NK-92 treated with Interleukin-12 subunit alpha and Interleukin-12 subunit beta, amount 100 ng/mL, for 24 hours (cell line): ENCODE data around the gene GAS2L2.

Source experiments
- DNase-seq: peaks from one replicate; lab custom pipeline; 2025; lab: John Stamatoyannopoulos, UW

GAS2L2 gene

DNA sequence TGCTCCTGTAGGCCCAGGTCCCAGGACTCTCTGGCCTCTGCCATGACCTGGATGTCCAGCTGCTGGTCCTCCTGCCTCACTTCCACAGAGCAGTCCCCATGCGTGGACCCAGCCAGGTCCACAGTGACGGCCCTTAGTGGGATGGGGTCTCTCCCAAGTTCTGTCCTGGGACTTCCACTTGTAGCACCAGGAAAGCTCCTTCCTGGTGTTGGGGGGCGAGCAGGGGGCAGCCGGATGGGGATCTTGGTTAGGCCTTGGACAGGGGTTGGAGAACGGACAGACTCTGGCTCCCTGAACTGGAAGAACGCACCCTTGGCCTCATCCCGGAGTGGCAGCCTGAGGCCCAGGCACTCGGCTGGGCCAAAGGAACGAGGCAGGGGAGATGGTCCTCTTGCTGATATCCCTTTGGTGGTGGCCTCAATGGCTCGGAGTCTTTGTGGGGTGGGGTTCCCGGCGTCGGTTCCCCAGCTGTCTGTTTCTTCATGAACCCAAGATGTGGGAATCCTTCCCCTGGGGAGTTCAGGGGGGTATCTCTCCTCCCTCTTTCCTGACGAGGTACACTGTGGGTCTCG lies 7.2 kb downstream of the GAS2L2 start:
- DNase-seq, result no peak

DNA sequence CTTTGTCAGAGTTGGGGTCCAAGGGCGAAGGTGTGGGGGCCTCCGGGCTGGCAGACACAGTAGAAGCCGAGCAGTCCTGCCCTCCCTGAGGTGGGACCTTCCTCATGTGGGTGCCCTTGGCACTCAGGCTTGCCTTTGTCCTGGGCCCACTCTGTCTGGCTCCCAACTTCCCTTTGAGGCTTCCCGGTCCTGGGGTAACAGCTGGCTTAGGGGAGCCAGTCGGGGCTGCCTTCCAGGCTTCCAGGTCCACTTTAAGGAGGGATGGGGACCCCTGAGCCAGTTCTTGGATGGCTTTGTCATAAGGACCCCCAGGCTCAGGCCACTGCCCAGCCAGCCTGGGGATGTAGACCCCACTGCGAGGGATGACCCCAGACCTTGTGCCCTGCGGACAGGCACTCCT lies 7.8 kb downstream of the GAS2L2 start:
- DNase-seq, result no peak

DNA sequence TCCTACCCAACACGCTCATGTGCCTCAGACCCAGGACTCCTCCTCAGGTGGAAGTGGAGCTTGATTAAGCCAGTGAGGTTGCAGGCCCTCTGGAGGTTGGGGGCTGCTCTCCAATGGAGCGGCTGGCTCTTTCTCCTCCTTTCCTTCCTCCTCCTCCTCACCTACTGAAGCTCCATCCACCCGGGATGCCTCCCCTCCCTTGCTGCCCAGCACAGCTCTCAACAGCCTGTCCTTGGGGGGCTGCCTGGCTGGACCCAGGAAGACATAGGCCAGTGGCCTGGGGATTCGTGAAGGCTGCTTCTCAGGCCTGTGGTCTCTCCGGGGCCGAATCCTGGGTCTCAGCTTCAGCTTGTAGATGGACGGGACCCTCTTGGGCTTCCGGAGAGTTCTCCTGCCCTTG lies 8.2 kb downstream of the GAS2L2 start:
- no peak for DNase-seq

DNA sequence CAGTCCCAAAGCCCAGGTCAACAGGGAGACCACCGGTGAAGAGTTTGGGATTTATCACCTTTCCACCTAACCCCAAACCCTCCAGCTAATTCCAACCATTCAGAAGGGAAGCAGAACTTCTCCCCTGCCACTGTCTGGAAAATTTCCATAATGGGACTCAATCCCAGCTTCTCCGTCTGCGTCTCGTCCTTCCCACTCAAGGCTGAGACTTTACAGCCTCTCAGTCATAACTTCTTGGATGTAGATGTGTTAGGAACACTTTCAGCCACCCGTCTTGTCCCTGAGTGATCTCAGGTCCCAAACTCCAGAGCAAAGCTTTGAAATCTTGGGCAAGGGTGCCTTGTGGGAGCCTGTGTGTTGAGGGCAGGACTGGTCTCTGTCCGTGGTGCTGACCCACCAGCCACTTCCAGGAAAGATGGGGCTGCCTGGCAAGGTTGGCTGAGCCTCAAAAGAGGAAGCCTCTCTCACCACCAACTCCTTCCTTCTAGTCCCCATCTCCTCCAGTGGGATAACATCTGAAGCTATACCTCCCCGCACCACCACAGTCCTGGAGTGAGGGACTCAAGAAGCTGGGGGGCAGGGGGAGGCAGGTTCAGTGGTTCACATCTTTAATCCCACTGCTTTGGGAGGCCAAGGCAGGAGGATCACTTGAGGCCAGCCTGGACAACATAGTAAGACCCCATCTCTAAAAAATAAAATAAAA lies 9.3 kb downstream of the GAS2L2 start:
- no peak for DNase-seq

DNA sequence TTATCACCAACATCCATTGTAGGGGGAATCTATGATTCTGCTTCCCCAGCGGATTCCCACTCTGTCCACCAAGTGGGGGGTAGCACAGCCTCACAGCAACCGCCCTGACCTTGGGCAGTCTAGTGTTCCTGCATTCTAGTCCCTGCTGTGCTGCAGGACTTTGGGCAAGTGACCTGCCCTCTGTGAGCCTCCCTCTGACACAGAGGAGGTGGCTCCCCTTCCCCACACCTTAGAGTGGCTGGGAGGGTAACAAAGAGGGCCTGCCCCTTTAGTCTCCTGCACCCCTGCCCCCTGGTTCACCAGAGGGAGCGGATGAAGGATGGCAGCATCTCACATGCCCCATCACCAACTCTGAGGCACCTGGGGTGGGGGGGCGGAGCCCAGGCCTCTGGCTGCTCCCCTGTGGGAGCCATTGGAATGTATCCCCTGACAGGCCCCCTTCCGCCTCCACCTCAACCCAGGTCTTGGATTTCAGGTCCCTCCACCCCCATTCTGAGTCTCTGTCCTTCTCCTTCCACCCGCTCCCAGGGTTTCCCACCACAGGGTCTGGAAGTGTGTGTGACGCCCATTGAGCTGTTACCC lies 10.1 kb downstream of the GAS2L2 start:
- DNase-seq, result no peak

DNA sequence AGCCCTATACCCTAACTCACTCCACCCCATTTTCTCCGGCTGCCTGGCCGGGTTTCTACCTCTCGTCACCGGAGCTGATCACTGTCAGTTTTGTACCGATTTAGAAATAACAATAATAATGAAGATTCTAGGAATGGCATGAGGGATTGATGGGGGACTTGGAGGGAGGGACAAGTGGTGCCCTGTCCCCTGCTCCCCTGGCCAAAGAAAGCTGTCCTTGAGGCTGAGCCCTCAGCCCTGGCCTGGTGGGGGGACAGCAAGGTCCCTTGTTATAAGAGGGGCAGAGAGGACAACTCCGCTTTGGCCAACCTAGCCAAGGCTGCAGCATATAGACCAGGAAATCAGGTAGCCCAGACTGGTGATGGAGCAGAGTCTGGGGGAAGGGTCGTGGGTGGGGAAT lies 10.5 kb downstream of the GAS2L2 start:
- no peak for DNase-seq

DNA sequence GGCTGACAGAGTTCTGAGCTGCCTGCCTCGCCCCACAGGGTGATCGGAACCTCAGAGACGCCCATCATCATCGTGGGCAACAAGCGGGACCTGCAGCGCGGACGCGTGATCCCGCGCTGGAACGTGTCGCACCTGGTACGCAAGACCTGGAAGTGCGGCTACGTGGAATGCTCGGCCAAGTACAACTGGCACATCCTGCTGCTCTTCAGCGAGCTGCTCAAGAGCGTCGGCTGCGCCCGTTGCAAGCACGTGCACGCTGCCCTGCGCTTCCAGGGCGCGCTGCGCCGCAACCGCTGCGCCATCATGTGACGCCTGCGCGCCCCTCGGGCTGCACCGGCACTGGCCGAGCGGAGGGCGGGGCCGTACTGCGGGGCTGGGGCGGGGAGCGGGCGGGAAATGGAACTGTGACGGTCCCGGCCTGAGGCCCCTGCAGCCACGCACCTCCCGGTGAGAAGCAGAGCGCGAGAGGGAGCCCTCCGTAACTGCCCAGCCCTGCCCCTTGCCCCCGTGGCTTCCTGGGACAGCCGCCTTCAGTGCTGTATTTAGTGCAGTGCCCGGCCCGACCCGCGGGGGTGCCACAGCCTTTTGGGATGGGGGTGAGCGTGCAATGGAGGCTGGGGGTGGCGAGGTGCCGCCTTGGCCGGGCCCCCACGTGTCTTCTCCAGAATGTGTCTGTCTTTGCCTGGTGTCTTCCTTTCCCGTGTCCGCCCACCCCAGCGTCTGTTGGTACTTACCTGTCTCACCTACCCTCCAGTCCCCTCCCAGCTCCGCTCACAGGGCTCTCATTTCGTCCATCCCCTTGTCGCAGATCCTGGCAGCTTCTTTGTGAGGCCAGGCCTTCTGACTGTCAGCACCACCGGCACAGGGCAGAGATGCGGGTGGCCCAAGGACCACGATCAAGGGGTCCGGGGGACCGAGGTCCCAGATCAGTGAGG lies 11.8 kb downstream of the GAS2L2 start:
- no peak for DNase-seq

DNA sequence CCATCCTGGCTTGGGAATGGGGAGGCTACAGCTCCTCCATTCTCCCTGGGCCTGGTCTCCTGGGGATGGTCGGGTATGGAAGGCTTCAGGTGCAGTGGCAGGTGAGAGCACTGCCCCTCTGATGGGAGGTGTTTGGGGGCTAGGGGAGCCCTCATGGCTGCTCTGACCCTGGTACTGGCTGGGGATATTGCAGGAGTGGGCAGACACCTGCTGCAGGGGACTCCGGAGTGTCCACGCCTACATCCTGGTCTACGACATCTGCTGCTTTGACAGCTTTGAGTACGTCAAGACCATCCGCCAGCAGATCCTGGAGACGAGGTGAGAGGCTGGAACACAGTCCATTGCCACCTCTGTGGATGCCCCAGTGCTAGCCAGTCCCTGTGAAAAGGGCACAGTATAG lies 12.8 kb downstream of the GAS2L2 start:
- no peak for DNase-seq

DNA sequence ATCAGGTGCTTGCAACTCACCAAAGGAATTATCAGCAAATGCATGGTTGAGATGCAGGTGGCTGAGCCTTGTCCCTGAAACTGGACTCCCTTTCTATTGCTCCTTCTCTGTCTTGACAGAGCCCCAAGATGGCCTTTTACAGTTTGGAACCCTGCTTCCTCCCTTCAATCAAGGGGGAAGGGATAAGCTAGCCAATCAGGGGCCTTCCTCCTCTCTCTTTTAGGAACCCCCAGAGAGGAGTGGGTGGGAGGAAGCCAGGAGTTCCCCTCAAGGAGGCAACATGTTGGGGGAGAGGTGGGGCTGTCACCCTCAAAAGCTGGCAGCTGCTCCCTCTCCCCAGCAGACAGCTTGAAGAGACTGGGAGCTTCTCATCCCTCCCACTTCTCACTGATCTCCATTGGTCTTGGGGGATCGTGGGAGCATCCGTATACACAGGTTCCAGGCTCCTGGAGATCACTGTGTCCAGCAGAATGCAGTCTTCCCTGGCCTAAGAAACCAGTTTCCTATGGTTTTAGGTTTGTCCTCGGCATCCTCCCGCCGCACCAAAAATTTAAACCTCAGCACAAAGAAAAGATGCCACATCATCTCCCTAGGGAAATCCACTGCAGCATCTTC lies 14.4 kb downstream of the GAS2L2 start:
- no peak for DNase-seq

DNA sequence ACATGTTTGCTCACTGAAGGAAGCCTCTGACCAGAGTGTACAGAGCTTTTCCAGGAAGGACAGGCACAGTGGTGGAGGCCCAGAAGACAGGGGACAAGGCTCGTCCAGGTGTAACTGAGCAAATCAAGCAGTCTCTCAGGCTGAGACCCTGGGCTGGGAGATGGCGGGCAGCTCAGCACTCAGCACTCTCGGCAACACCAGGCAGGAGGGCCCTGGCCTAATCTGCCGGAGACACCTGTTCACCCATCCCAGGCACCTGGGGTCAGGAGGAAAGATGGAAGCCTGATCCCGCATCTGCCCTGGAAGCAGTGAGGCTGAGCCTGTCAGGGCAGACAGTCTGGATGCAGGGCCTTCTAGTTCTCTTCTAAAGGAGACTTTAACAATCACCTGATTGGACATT lies 16.8 kb downstream of the GAS2L2 start:
- DNase-seq, result no peak

DNA sequence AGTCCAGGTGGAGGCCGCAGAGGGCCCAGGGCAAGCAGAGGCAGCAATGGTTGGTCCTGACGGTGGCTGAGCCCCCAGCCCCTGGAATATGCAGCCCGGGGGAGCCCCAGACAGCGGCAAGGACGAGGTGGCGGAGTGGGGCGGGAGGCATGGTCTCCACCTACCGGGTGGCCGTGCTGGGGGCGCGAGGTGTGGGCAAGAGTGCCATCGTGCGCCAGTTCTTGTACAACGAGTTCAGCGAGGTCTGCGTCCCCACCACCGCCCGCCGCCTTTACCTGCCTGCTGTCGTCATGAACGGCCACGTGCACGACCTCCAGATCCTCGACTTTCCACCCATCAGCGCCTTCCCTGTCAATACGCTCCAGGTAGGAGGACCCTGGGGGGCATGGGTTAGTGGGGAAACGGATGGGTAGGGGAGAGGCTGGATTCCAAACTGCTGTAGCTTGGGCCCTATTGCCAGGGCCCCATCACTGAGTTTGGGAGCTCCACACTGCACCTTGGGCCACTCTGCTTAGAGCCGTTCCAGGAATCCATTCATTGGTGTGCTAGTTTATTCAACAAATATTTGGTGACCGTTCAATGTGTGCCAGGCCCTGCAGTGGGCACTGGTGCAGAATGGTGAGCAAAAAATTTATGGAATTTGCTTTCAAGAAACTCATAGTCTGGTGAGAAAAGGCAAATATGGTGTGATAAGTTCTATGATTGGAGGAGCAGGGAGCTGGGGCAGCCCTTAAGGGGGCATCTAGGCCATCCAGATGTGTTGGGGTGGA lies 17.8 kb downstream of the GAS2L2 start:
- no peak for DNase-seq

DNA sequence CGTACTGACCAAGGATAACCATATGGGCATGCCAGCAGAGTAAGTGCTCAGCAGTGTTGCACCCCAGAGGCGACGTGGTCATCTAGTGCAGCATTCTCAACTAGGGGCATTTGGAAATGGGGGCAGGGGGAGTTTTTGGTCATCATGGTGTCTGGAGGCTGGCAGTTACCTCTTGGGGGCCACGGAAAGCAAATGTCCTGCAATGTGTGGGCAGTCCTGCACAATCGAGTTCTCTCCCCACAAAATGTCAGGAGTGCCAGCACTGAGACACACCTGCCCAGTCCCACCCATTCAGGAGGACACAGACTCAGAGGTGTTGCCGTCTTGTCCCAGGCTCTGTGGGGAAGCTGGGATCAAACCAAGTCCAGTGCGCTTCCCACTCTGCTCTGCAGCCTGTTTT lies 18.6 kb downstream of the GAS2L2 start:
- no peak for DNase-seq

DNA sequence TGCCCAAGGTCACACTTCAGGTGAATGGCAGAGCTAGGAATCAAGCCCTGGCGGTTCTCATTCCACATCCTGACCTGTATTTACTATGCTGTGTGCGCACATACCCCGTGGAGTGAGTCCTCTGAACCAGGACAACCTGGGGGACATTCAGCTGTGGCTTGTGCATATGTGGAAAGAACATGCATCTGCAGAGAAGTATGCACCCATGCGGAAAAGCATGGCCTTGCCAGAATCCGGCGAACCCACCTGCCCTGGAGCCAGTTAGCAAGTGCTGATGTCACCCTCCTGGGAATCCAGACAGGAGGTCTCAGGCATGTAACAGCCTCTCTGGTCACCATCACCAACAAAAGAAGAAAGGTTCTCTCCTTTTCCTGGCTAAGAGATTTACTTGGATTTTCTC lies 19.7 kb downstream of the GAS2L2 start:
- DNase-seq, result no peak

DNA sequence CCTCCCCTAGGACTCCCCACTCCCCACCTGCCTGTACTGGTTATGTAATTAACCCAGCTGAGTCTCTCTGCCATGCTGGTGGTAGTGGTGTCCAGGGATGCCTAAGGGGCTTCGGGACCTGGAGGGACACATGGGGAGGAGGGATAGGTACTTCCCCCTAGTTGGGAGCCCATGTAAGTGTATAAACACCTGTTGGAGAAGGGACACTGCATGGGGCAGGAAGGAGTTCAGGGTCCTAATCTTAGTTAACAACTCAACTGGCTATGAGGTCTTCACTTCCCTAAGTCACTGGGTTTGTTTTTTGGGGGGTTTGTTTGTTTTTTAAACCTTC lies 20.3 kb downstream of the GAS2L2 start:
- DNase-seq, result no peak

DNA sequence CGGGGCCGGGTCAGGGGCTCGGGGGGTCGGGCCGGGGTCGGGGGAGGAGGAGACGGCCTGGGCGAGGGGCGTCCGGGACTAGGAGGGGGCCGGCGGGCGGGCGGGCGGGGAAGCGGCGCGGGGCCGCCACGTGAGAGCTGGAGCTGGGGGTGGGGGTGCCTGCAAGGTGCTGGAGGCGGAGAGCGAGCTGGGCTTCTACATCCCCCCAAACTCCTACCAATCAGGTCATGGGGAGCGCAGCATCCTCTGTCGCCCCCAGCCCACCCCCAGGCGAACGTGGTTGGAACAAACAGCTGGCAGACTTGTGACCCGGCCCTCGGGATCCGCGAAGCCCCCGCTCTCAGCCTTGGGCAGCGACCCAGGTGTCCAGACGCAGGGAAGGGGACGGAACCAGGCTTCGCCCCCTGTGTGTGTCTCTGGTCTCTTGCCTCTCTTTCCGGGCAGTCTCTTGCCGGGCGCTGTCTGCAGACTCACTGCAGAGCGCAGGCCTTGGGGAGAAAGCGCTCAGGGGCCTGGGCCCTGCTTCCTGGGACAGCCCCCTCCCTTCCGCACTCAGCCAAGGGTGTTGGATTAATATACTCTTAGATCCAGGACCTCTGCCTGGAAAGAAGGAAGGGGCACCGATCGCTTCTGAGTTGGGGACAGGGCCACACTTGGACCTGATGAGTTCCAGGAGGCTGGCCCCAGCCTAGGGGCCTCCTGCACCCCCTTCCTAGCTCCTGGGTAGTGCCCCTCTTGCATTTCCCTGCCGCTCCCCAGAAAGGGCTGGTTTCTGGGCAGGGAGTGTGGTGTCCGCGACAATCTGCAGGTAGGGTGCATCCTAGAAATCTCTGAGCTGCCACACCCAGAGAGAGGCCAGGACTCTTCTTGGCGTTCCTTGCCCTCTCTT lies 20.9 kb downstream of the GAS2L2 start:
- DNase-seq, result no peak

DNA sequence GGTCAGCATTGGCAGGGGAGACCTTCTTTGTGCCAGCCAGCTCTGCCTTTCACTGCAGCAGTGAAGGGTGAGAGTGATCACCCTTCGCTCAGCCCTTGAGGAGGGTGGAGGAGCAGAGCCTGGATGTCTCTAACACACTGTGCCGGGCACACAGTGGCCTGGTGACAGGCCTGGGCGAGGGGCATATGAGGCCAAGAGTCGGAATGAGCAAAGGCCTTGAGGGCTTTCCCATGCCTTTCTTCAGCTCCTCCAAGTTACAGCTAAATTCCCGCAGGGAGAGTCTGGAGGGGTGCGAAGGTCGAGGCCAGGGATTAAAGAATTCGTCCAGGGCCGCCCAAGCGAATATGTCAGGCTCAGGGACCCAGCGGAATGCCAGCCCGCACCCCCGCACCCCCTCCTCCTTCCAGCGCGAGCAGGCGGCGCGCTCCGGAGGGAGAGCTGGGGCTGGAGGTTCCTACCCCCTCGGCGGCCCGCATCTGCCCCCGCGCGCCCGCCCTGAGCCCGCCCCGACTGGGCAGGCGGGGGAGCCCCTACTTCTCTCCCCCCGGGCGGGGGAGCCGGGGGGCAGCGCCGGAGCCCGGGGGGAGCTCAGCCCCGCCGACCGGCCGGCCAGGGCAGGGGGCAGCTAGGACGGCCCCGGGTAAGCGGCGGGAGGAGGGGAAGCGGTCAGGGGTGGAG lies 21.7 kb downstream of the GAS2L2 start, which contains the start of gene RASL10B:
TSS of gene RASL10B (plus strand) at position 401 of the 678 bp plus-strand sequence. CDS start 3,546 bp downstream, outside the sequence.
- no peak for DNase-seq

DNA sequence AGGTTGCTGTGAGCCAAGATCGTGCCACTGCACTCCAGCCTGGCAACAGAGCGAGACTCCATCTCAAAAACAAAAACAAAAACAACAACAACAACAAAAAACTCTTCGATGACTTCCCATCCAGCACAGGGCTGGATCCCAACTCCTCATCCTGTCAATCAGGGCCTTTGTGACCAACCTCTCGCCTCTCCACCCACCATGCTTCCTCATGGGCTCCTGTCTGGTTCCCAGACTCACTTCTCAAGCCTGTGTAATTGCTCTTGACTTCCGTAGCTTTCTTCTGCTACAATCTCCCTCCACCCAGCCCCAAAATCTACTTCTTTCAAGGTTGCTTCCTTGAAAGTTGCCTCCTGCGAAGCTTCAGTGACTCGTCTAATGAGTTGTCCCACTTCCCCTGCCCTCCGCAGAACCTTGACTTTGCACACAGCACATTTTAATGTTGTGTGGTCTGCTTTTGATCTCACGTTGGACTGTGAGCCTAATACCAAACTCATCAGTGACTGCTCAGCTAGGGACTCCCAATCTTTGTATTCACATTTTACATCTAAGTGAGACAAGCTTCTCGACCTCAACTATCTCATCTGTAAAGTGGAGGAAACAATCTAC lies 22.5 kb downstream of the GAS2L2 start:
- no peak for DNase-seq

DNA sequence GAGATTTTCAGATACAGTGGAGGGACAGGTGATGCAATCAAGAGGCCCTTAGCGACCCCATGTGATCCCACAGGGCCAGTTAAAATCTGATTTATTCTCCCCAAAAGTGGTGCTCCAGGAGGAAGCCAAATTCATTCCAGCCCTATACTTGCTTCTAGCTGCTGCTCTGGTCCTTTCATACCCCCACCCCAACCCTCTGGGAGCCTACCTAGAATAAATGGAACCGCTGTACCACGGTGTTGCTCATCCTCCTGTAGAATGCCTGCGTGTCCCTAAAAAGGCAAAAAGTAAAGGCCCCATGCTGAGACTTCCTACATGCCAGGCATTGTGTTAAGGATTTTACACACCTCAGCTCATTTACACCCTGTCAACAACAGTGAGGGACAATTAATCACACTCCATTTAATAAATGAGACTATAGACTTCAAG lies 23.6 kb downstream of the GAS2L2 start:
- DNase-seq, result no peak

DNA sequence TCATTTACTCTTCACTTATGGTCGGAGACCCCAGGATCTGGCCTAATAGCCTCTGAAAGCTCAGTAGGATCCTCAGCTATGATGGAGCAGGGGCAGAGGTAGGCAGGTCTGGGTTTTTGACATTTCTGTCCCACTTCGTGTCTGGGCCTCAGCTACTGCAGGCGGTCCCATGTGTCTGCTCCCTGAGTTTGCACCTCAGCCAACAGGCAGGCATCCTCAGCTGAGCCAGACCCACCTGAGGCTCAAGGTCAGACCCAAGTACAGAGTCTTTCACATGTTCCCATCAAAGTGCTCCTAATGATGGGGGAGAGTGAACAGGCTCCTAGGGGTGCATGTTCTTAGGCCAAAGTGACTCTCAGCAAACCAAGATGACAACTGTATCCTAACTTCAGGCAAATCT lies 24.5 kb downstream of the GAS2L2 start:
- DNase-seq, result no peak
